Activated naive CD4-positive, alpha-beta T cell treated with anti-CD3 and anti-CD28 coated beads, Interleukin-2, amount 50 U/mL, for 72 hours (primary cell): ENCODE measurements around the gene IGSF8. TPM values are rescaled to one million over a fixed set of nuclear protein-coding genes. Genes with fewer than 3 reads are reported as not detected.

Source experiments
- ATAC-seq, 2 donors: fragments of 150-1000 bp; cut with Tn5 transposase; 2 replicates each; pipeline ENCODE4 v1.10.0; 2021; ENCODE audit warnings: mild to moderate bottlenecking in 2 of 2, moderate library complexity in 2 of 2
- DNase-seq, 2 donors: peaks; one replicate each; pipeline ENCODE4 v3.0.0; 2021 to 2022; ENCODE audit warnings: low spot score in 2 of 2
- H3K27ac Mint-ChIP-seq, 2 donors: one replicate each; pipeline ENCODE4 v1.8.0; 2022; ENCODE audit warnings: mild to moderate bottlenecking in 2 of 2, mixed read lengths in 2 of 2
- H3K36me3 Mint-ChIP-seq, 2 donors: one replicate each; pipeline ENCODE4 v1.8.0; 2022; ENCODE audit warnings: mixed read lengths in 2 of 2
- H3K9me3 Mint-ChIP-seq, 2 donors: one replicate each; pipeline ENCODE4 v1.8.0; 2022; ENCODE audit warnings: mixed read lengths in 2 of 2
- total RNA-seq, 2 donors: library from RNA; stranded (reverse); gene quantifications; one replicate each; pipeline ENCODE4 v1.2.3, GENCODE V29; 2022

IGSF8 gene
- total RNA-seq, 2 donors from 2014 or later = 29.9 to 35.2 TPM

- Mint-ChIP-seq H3K27ac (no peak overlapping the region), H3K9me3 (no peaks in the 10 kb centered on the region)
- peak; percentile 80 to 85 for ATAC-seq
These were observed 14.2 kb downstream of the IGSF8 start for GRCh38 chr1:160083968-160084770.

DNA sequence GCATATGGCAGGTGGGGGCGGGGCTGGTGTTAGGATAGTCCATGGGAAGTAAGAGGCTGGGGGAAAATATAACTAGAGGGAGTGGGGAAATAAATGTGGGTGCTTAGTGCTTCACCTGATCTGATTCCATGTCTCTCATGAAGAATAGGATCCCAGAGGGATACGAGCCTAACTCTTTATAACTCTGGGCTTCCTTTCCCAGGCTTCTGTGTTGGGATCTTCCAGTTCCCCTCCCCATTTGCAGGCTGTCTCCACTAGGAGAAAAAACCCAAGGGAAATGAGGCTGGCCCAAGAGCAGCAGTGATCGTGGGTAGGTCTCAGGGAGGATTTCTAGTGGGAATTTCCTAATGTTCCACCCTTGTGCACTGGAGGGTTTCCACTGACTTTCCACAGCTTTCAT is 15.5 kb downstream of the IGSF8 start:
- ATAC-seq (no peak), DNase-seq (no peak)
- Mint-ChIP-seq H3K9me3 (no peaks in the 10 kb centered on the region), H3K36me3 (no peaks in the 10 kb centered on the region), H3K27ac (no peak overlapping the region)

More at GRCh38 chr1:160083968-160084770, 14.2 kb downstream of the IGSF8 start:
- H3K36me3 Mint-ChIP-seq = no peaks in the 10 kb centered on the region
- peak; percentile 69 to 81 for DNase-seq

GRCh38 chr1:160082487-160082886 is 15.9 kb downstream of the IGSF8 start:
- peak overlapping the region in 1 of 2 donors; percentile 9 for H3K27ac Mint-ChIP-seq
- no peaks in the 10 kb centered on the region for H3K36me3 Mint-ChIP-seq
- no peak for ATAC-seq
- no peaks in the 10 kb centered on the region for H3K9me3 Mint-ChIP-seq
- no peak for DNase-seq

DNA sequence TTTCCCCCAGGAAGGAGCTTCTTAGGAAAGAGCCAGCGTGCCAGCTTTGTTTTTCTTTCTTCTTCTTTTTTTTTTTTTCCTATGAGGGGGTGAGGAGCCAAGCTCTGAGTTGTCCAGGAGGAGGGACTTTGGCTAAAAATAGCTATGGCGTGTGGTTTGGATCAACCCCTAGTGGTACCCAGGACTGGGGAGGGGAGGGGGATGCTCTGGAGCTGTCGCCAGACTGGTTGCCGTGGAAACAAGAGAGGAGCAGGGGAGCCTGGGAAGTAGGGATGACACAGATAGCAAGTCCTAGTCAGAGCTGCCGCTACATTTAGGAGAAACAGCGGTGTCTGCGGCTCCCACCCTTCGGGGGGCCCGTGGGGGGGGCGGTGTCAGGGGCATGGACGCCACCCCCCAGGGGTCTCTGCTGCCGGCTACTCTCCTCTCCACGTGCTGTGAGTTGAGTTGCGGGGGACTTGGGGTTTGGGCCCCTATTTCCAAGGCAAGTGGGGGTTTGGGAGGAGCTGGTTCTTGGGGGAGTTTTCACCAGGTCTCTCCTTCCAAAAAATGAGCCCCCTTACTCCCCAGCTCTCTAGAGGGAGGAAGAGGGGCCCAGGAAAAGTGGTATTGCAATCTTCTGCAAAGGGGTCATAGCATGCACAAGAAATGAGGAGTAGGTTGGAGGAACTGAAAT is 17.0 kb downstream of the IGSF8 start, which contains the start of gene KCNJ9:
Gene KCNJ9, plus strand, starts transcription at position 278 of the 676 bp plus-strand sequence. CDS start 2,493 bp downstream, outside the sequence.
- no peaks in the 10 kb centered on the region for H3K9me3 Mint-ChIP-seq
- DNase-seq = no peak
- ATAC-seq = no peak
- peak within 1 kb of the TSS in 1 of 2 donors; percentile 56 for H3K27ac Mint-ChIP-seq
- H3K36me3 Mint-ChIP-seq = no peaks in the 10 kb centered on the region

DNA sequence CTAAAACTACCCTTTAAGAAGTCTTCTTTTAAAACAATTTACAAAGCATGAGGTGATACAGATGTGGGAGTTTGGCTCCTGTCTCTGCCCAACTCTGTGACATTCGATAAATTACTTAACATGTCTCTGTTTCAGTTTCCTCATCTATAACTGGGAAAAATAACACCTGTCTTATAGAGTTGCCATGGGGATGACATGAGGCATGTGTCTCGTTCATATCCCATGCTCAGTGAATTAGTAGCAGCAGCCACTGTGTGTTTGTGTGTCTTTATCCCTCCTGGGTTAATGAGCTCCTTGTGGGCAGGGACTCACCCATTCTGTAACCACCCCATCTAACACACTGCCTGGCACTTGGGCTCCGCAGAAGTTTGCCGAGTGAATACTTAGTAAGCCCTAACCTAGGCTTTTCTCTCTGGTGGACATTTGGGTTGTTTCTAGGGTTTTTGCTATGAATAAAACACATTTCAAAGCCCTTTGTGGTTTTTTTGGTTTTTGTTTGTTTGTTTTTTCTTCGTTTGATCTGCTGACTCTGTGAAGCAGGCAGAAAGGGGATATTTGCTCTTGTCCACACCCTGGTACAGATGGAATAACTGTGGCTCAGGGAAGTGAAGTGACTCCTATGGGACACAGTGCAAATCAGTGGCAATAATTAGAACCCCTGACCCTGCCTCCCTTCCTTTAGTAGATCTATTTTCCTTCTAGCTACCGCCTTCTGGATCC is 17.9 kb downstream of the IGSF8 start:
- ATAC-seq (peak in 1 of 2 donors; percentile 56), DNase-seq (no peak)
- Mint-ChIP-seq H3K9me3 (no peaks in the 10 kb centered on the region), H3K27ac (no peak overlapping the region), H3K36me3 (no peaks in the 10 kb centered on the region)

DNA sequence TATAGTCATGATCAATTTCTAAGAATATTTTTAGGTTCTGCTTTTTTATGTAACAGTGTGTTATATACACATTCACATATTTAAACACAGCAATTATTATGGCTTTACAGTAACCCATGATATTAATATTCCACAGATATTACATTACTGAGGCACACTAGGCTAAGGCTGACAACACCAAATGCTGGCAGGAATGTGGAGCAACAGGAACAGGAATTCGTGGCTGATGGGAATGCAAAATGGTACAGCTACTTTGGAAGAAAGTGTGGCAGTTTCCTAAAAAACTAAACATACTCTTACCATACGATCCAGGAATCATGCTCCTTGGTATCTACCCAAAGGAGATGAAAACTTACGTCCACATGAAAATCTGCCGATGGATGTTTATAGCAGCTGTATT is 19.0 kb downstream of the IGSF8 start:
- Mint-ChIP-seq H3K27ac (no peak overlapping the region), H3K36me3 (no peaks in the 10 kb centered on the region), H3K9me3 (no peaks in the 10 kb centered on the region)
- ATAC-seq (no peak), DNase-seq (no peak)

DNA sequence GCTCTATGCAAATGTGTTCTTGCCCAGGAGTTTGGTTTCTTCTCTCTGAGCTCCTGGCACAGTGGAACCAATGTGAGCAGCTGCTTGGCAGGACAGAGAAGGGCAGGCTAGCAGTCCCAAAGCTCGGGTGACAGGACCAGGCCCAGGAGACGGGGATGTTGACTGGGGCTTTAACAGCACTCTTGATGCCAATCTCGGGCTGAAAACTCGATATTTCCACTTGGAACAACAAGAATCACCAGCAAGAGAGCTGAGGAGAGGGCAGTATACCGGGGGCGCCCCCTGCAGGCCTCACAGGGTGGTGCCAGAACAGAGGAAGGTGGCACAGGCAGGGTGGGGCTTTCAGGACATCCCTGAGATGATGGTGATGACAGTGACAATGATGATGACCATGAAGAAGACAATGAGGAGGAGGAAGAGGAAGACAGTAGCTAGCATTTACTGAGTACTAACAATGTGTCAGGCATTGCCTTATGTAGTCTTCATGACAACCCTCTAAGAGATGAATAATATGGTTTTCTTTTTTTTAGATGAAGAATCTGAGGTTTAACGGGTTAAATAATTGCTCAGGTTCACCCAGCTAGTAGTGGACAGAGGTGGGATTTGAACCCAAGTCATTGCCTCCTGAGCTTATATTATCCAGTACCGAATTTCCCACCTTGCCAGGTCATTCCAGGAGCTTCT is 19.8 kb downstream of the IGSF8 start:
- Mint-ChIP-seq H3K36me3 (no peaks in the 10 kb centered on the region), H3K9me3 (no peaks in the 10 kb centered on the region), H3K27ac (peak overlapping the region in 1 of 2 donors; percentile 5)
- ATAC-seq = peak; percentile 85 to 86
- peak in 1 of 2 donors; percentile 76 for DNase-seq

- Mint-ChIP-seq H3K36me3 (no peaks in the 10 kb centered on the region), H3K9me3 (no peaks in the 10 kb centered on the region), H3K27ac (no peak overlapping the region)
- ATAC-seq (no peak), DNase-seq (no peak)
These were observed 20.9 kb downstream of the IGSF8 start for GRCh38 chr1:160077486-160077885.

DNA sequence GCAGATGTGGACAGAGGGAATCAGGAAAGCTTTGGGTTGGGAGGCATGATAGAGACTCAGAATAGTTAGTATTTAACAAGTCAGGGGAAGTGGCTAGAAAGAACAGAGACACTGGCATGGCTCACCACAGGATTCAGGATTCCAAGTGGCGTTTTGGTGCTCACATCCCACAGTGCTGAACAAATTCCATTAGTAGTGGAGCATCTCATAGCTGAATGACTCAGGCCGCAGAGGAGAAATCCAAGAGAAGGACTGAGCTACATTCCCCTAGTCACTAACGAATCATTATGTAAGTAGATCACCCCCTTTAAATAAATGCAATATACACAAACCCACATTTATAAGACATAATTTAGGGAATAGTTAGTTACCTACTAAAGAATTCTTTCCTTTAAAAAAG is 22.1 kb downstream of the IGSF8 start:
- H3K9me3 Mint-ChIP-seq = no peaks in the 10 kb centered on the region
- H3K36me3 Mint-ChIP-seq = no peaks in the 10 kb centered on the region
- no peak for ATAC-seq
- no peak overlapping the region for H3K27ac Mint-ChIP-seq
- DNase-seq = no peak

DNA sequence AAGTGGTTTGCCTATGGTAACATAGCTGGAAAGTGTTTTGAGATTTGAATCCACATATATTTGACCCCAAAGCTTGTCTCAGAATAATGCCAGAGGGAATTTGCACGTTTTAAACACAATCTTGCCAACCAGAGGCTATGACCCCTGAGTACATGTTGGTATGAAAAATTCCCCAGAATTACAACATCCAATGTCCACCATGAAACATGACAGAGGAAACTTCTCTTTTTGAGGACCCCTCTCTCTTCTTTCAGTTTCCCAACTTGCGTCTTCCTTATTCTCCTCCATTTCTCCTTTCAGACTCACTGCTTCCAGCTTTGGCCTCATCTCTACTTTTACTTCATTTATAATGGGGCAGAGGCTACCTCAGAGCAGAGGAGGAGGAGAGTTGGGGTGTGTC is 22.6 kb downstream of the IGSF8 start:
- H3K27ac Mint-ChIP-seq = no peak overlapping the region
- ATAC-seq = no peak
- no peak for DNase-seq
- H3K9me3 Mint-ChIP-seq = no peaks in the 10 kb centered on the region
- H3K36me3 Mint-ChIP-seq = no peaks in the 10 kb centered on the region

GRCh38 chr1:160074865-160075264 is 23.6 kb downstream of the IGSF8 start:
- no peak for DNase-seq
- no peak overlapping the region for H3K27ac Mint-ChIP-seq
- H3K9me3 Mint-ChIP-seq = no peaks in the 10 kb centered on the region
- ATAC-seq = no peak
- H3K36me3 Mint-ChIP-seq = no peaks in the 10 kb centered on the region

DNA sequence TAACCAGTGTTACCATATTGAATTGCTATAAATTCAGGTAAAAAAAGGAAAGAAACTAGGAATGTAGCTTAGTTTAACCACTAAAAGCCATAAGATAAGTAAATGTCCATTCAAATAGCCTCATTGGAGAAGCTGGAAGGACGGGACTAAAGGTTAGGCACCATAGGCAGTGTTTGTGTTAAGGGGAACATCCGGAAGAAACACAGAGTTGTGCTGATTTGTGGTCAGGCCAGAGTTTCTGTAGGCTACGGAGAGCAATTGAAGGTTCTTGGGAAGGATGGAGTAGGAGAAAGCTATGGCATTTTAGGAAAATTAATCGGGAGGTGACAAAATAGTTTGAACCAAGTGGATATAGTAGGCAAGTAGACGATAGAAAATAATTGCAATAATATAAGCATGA is 27.1 kb downstream of the IGSF8 start:
- no peaks in the 10 kb centered on the region for H3K36me3 Mint-ChIP-seq
- DNase-seq (no peak), ATAC-seq (no peak)
- H3K9me3 Mint-ChIP-seq = no peaks in the 10 kb centered on the region
- no peak overlapping the region for H3K27ac Mint-ChIP-seq

- H3K27ac Mint-ChIP-seq = peak overlapping the region; percentile 17 to 46
- no peaks in the 10 kb centered on the region for H3K9me3 Mint-ChIP-seq
- H3K36me3 Mint-ChIP-seq = no peaks in the 10 kb centered on the region
- ATAC-seq (peak; percentile 65 to 82), DNase-seq (peak in 1 of 2 donors; percentile 55)
These were observed 27.9 kb downstream of the IGSF8 start for GRCh38 chr1:160070243-160071163.

- Mint-ChIP-seq H3K36me3 (no peaks in the 10 kb centered on the region), H3K27ac (peak within 1 kb of the TSS; percentile 17 to 46), H3K9me3 (no peaks in the 10 kb centered on the region)
- no peak for ATAC-seq
- DNase-seq = no peak
These were observed 28.8 kb downstream of the IGSF8 start, which contains the start of gene KCNJ10 for GRCh38 chr1:160069460-160070231. KCNJ10 (minus strand) TSS chr1:160070160; CDS start chr1:160042532, 27,628 bp downstream.

DNA sequence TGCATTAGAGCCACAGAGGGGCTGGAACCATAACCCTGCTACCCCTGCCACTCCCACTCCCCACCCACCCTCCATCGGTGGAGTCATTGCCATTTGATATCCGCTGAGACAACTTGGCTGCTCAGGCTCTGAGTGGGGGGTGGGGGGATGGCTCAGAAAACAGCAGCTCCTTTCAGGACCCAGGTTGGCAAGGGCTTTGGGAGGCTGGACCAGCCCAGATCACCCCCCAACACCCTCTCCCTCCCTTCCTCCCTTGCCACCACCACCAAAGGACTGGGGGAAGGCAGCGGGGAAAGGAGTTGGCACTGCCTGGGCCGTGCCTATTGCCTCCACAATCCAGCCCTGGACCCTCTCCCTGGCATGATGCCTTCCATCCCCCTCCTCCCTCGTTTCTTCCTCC is 30.2 kb downstream of the IGSF8 start:
- Mint-ChIP-seq H3K9me3 (no peaks in the 10 kb centered on the region), H3K36me3 (no peaks in the 10 kb centered on the region), H3K27ac (no peak overlapping the region)
- DNase-seq (no peak), ATAC-seq (no peak)
